ENCODE measurements around the gene GATB. TPM values are rescaled to one million over a fixed set of nuclear protein-coding genes. Genes with fewer than 3 reads are reported as not detected.

The GATB gene
- total RNA-seq, 4 donors from 2014 or later = 13.4 to 42.2 (median 24.8) TPM

GRCh38 chr4:151638295-151638858, 122.4 kb downstream of the GATB start:
- no peak for TF ChIP-seq CTCF (IDR thresholded peaks at IDR 0.05; ENCODE audit: low read depth)

- TF ChIP-seq CTCF (IDR thresholded peaks at IDR 0.05; ENCODE audit: low read depth) = no peak
Observed at GRCh38 chr4:151631349-151631748, 129.5 kb downstream of the GATB start.

GRCh38 chr4:151629097-151629783, 131.6 kb downstream of the GATB start:
- TF ChIP-seq CTCF (IDR thresholded peaks at IDR 0.05; ENCODE audit: low read depth) = no peak

GRCh38 chr4:151628001-151628608, 132.7 kb downstream of the GATB start:
- TF ChIP-seq CTCF (IDR thresholded peaks at IDR 0.05; ENCODE audit: low read depth) = no peak

- TF ChIP-seq CTCF (IDR thresholded peaks at IDR 0.05; ENCODE audit: low read depth) = no peak
Observed at GRCh38 chr4:151627491-151627890, 133.3 kb downstream of the GATB start.

GRCh38 chr4:151626751-151627150, 134.1 kb downstream of the GATB start:
- TF ChIP-seq CTCF (IDR thresholded peaks at IDR 0.05; ENCODE audit: low read depth) = no peak

- TF ChIP-seq CTCF (IDR thresholded peaks at IDR 0.05; ENCODE audit: low read depth) = no peak
Observed at GRCh38 chr4:151626228-151626627, 134.6 kb downstream of the GATB start.

Data from subcutaneous adipose tissue (tissue), 4 donors.